GM10847 (cell line): ENCODE results near the gene AKIP1.
A peak's percentile ranks its signal among the peaks of the same experiment; 100 is the strongest.

Experiments
- POLR2A ChIP-seq: IDR thresholded peaks from 2 replicates; pipeline ENCODE4 v1.6.1; 2011; ENCODE audit not compliant: insufficient read length; ENCODE audit errors: extremely low read depth

AKIP1 gene

DNA sequence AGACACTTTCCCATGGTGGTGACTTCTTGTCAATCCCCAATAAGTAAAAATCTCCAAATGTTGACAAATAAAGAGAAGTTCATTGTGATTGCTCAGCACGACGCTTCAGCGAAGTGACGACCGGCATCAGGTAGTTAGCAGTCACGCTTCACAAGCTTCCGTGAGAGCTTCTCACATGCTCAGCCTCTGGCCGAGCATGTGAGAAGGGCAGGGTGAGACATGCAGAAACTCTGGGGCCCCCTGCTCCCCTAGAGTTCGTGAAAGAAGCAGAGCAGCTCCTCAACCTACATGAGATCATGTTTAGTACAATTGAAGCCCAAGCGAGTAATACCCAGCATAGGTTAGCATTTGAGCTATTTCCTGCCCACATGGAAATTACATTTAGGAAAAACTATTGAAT is 26.2 kb downstream of the AKIP1 start:
- no peak for TF ChIP-seq POLR2A

DNA sequence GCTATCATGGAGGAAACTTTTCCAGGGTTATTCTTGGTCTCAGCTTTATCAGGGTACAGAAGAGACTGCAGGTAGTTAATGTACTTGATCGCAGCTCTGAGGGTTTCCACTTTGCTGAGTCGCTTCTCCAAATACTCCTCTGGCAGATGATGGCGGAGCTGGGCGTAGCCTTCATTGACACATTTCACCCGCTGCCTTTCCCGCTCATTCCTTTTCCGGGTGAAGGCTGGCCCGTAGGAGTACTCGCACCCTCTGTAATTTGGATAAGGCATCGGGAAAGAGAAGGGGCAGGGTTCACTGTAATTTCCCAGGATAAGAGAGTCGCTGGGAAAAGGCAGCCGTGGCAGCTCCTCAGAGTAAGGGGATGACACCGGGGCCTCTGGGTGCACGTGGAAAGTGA is 26.7 kb downstream of the AKIP1 start:
- TF ChIP-seq POLR2A, result no peak

DNA sequence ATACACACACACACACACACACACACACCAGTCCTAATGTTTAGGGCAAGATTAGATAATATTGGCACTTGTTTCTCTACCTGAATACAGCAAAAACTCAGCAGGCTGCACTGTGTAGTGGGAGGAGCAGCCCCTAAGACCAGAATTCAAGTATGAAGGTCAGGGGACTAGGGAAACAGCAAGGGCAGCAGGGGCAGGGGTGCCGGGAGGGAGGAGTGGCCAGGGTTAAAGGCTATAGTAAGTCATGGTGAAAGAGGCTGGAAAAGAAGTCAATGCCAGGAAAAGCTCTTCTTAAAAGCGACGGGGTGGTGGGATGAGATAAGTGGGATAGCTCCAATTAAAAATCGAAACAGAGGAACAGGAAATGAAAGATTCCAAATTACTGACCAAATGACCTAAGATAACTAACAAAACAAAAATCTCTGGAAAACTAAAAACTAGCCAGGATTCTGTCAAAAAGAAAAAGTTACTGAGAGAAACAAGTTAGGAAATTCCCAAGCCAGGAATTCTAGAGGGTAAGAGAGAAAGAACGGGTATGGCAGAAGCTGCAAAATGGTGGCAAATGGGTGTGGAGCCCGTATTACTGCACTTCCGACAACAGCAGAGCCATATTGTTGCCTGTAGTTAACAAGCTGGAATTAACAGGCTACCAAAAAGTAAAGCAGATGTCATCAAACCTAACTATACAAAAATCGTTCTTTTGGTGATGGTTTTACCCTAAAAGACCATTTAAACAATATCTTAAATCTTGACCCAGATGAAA is 30.5 kb downstream of the AKIP1 start:
- no peak for TF ChIP-seq POLR2A

DNA sequence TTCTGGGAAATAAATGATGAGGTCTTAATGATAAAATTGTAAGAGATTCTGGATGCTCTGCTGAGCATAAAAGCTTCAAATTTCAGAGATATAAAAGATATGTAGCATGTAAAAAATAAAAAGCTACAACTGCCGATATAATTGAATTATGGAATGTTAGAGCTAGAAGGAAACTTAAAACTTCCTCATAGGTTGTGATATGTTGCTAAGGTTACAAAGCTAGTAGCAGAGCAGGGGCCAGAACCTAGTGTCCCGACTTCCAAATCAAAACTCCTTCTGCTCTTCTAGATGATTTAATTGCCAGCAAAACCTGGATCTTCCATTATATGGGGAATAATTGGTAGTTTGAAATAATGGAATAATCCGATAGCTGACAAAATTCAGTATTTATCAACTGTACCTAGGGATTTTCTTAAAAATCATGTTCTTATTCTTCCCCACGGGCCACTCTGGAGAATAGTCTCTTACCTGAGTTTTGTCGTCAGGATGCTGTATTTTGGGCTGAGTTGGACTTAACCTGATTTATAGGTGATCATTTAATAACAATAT is 31.6 kb downstream of the AKIP1 start, which contains the start of gene ASCL3:
Gene ASCL3 (minus strand): TSS at position 499 of the 549 bp plus-strand sequence. CDS start 4,855 bp downstream, outside the sequence.
- TF ChIP-seq POLR2A, result no peak

DNA sequence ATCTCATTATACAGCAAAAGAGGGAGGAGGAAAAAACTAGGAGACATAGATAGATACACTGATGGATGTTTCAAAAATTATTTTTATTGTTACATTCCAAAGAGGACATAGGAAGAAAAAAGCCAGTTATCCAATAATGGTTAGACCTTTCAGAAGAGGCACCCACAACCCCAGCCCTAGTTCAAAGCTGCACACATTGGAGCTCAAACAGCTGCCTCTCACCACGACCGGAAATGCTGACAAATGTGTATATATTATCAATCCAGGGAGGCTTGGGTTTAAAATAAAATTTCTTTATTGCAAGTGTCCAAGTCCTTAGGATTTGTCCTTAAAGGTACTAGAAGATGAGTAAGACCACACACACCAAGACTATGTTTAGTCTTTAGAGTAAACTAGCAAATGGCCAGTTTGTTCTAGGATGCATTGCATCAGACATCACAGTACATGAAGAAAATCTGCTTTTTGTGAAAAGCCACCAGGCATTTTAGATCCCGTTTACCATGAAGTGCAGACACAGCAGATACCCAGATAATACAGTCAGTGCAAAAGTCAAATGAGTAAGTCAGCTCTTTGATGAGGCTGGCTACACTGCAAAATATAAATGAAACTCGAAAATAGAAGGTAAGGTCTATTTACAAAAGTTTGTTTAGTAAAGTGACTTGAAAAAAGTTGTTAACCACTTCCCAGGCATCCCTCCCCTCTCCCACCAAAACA is 36.4 kb downstream of the AKIP1 start:
- no peak for TF ChIP-seq POLR2A

DNA sequence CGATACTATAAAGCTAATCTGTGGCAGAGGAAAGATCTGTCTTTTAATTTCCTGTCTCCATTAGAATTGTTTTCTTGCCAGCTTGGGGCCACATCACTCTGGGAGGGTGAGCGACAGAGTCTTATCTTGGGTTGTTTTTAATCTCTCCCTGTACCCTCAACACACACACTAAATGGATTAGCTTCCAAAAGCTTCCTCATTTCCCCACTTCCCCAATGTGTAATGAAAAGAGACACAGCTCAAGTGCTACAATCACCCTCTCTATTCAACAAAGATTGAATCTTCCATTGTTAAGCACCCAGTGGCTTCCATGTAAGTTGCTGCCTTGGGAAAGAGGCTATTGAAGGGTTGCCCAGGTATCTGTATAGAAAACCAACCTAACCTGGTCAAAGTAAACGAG is 37.9 kb downstream of the AKIP1 start:
- TF ChIP-seq POLR2A, result no peak

DNA sequence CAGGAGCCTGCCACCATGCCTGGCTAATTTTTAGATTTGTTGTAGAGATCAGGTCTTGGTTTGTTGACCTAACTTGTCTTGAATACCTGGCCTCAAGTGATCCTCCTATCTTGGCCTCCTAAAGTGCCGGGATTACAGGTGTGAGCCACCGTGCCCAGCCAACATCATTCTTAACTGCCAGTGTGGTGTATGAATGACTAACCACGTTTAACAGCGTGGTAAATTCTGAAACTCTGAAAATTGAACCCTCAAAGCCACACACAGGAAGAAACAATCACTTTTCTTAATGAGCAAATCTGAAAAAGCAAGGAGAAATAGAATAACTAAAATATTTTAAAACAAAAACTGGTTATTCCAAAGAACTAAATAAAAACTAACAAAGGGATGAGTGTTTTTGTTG is 45.9 kb downstream of the AKIP1 start:
- no peak for TF ChIP-seq POLR2A

DNA sequence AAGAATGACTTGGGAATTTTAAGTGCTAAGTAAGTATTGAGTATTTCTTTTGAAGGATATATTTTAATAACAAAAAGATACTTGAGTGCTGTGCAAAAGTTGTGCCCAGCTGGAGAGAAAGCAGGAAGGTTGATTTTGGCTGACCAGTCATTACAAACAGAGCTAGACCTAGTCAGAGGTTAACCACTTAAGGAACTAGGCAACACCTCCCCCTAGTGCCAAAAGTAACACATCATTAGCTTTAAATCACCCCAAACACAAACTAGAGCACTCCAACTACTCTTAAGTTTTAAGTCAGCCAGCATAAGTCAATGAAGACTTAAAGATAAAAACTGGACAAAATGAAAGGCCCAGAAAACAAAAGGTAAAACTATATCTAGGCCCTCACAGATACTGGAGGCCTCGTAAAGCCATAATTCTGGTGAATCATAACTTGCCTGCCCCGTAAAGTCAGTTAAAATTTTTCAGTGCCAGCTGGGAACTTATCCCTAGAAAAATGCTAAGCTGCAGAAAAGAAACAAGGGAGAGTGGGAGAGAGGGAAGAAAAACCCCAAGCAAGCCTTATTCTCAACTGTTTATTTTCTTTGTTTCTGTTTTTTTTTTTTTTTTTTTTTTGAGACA is 48.7 kb downstream of the AKIP1 start:
- no peak for TF ChIP-seq POLR2A

DNA sequence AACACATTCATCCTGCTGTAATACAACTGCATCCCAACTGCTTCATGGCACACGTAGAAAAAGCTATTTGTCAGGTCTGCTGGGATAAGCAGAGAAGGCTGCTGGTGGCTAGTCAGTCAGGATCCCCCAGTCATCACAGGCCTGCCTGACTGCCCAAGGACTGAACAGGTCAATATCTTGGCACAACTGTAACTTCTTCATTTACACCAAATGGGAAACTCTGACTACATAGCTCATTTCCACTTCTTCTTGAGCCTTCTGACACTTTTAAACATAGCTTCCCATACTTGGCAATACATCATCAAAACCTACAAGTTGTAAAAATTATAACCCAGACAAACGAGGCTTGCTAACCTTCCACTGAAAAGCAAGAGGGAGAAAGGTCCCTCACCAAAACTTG is 50.4 kb downstream of the AKIP1 start:
- no peak for TF ChIP-seq POLR2A

DNA sequence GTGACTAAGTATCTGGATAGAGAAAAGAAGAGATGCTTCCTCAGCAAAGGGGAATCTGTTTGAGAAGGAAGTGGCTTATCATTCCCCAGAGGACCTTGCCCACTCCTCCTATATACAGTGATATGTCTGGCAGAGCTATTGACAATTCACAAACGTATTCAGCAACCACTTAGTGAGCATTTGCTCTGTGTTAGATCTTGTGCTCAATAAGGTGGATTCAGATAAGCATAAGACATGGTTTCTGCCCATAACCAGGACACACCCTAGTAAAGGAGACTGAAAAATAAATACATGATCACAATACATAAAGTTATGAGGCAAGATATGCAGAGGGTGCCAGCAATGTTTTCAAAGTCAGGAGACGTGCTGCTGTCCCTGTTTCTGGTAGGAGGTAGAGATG is 51.9 kb downstream of the AKIP1 start:
- no peak for TF ChIP-seq POLR2A

DNA sequence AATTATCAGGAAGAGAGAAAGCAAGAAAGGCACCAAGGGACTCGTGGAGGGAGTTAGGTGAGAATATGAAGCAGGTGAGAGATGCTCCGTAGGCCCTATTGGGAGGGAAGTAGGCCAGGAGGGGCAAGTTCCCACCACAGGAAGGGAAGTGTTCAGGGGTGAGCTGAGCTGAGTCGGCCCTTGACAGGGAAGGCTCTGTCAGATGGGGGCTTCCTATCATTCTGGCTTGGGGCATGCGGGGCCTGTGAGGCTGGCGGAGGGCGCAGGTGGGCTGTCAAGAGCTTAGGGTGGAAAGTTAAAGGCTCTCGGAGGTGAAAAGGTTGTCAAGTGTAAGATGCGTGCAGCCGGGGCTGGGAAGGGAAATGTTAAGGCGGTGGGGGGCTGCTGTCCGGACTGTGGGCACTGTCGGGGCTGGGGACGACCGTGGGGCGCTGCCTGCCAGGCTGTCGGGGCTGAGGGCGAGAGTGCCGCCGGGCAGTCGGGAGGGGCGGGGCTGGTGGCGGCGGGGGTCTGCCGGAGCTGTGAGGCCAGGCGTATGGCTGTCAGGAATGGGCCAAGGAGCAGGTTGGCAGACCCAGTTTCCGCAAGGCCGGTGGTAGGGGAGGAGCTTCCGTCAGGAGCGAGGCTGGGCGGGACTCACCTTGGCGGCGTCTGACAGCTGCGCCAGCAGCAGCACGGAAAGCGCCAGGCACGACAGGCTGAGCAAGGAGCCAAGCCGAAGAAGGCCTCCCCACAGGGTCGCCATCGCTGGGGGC is 52.8 kb downstream of the AKIP1 start:
- no peak for TF ChIP-seq POLR2A

DNA sequence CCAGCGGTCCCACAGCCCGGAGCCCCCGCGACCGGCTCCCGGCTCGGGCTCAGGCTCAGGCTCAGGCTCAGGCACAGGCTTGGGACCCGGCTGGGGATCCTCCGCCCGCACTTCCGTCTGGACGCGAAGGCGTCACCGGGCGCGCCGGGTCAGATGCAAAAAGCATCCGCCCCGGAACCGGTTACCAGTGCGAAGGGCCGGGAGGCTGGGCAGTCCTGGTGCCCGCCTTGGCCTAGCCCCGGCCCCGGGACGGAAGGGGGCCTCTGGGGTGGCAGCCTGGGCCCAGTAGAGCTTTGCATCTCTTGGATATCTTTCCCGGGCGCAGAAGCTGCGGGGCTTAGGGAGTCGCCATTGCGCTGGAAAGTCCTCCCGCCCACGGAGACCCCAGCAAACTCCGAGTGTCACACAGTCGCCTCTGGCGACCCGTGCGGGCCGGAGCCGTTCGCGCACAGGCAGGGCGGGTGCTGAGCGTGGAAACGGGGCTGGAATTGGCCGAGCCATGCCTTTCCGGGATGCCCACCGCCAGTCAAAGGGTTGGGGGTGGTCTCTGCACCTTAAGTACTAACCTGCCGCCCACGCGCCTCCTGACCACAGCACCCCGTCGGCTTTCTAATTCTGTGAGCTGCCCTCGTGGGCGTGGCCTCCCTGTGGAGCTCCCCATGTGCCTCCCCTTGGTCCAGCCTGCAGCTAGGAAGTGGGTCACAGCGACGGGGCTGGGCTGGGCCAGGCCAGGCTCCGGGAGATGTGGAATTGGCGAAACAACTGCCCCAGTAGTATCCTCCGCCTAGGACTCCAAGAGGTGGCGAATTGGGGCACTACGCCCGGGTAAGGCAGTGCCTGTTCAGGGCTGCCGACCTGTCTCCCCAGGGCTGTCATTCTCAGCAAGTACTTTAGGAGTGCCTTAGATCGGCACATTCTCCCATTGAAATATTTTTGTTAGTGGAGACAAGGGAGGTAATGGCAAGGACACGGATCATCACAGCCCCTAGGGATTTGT is 53.6 kb downstream of the AKIP1 start, which contains the start of gene TMEM9B:
Gene TMEM9B (minus strand): TSS at position 119 of the 997 bp plus-strand sequence. CDS start 129 bp downstream, outside the sequence.
- TF ChIP-seq POLR2A, result peak; percentile 86

DNA sequence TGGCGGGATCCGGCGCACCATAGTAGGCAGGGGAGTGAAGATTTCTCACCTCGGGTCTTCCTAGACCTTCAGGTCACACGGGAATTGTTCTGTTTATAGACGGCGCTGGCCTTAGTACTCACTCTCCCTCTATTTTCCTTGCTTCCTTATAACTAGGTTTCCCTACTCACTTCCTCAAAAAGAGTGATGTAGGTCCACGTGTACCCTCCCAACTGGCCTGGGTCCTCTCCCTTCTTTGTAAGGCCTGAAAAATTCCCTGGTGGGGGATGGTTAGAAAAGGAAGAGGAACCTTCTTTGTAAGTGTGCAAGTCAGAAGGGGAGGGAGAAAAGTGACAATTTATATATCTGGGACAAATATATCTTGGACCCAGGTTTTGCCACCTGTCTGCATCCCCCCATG is 56.2 kb downstream of the AKIP1 start:
- no peak for TF ChIP-seq POLR2A
